HEK293 (cell line): ENCODE data around the gene HCAR3.

ENCODE experiments used
- CTCF ChIA-PET: fragments of 350-600 bp; formaldehyde crosslinking; extraction: SDS; loops from one replicate; lab custom pipeline; 2021; ENCODE audit warnings: antibody characterized with exemption; lab: Yijun Ruan, JAX
- POLR2A ChIA-PET: fragments of 300-600 bp; formaldehyde crosslinking; extraction: SDS; loops from one replicate; lab custom pipeline; 2020; ENCODE audit warnings: antibody characterized with exemption, inconsistent platforms; lab: Yijun Ruan, JAX
- H3K27ac ChIP-seq: fragments of 200-500 bp; sonication (Bioruptor generic); 2 replicates; pipeline ENCODE4 v1.5.1; 2014; ENCODE audit warnings: low read depth, low read length, control low read depth, inconsistent platforms; ENCODE audit errors: extremely low read depth
- H3K36me3 ChIP-seq, 2 experiments: fragments of 200-500 bp in 1 of 2; sonication (Bioruptor generic) in 1 of 2; 1 replicate in 1 of 2; 2 replicates in 1 of 2; pipeline ENCODE4 v1.5.1; 2014 to 2017; ENCODE audit warnings: inconsistent platforms in 2 of 2, low read length in 2 of 2; ENCODE audit not compliant: control insufficient read depth in 2 of 2, insufficient read depth in 1 of 2
- H3K4me1 ChIP-seq: fragments of 200-500 bp; sonication (Bioruptor generic); 2 replicates; pipeline ENCODE4 v1.5.1; 2014; ENCODE audit warnings: mild to moderate bottlenecking, low read length, inconsistent platforms; ENCODE audit not compliant: control insufficient read depth, insufficient read depth
- H3K4me3 ChIP-seq: 2 replicates; pipeline ENCODE4 v1.5.1; 2011; ENCODE audit warnings: low read depth, mild to moderate bottlenecking, control low read depth, low read length, moderate library complexity
- H3K9me3 ChIP-seq: fragments of 200-500 bp; sonication (Bioruptor generic); 2 replicates; pipeline ENCODE4 v1.5.1; 2014; ENCODE audit warnings: low read depth, low read length, inconsistent platforms; ENCODE audit not compliant: control insufficient read depth, insufficient read depth
- ZNF48 ChIP-seq: fragments of 450-650 bp; formaldehyde crosslinking; IDR thresholded peaks from 2 replicates; pipeline ENCODE4 v1.5.1; 2016; ENCODE audit warnings: missing biosample characterization, missing genetic modification characterization
- ZNF501 ChIP-seq: fragments of 450-650 bp; formaldehyde crosslinking; IDR thresholded peaks from 2 replicates; pipeline ENCODE4 v1.5.1; 2016; ENCODE audit warnings: missing biosample characterization, missing genetic modification characterization
- ZNF585B ChIP-seq: fragments of 450-650 bp; formaldehyde crosslinking; IDR thresholded peaks from 2 replicates; pipeline ENCODE4 v1.5.1; 2016; ENCODE audit warnings: missing biosample characterization, missing genetic modification characterization
- ZSCAN30 ChIP-seq: fragments of 450-650 bp; IDR thresholded peaks from 2 replicates; pipeline ENCODE4 v1.5.1; 2018; ENCODE audit warnings: missing biosample characterization, mild to moderate bottlenecking, missing genetic modification characterization, moderate library complexity
- TF ChIP-seq, protein P1 (sequence below): fragments of 450-650 bp; formaldehyde crosslinking; IDR thresholded peaks from 2 replicates; pipeline ENCODE4 v1.5.1; 2016; ENCODE audit warnings: missing biosample characterization, missing genetic modification characterization
- TF ChIP-seq, protein P2 (sequence below): fragments of 450-650 bp; formaldehyde crosslinking; IDR thresholded peaks from 2 replicates; pipeline ENCODE4 v1.5.1; 2016; ENCODE audit warnings: missing biosample characterization, missing genetic modification characterization
- TF ChIP-seq, protein P3 (sequence below): fragments of 450-650 bp; formaldehyde crosslinking; IDR thresholded peaks from 2 replicates; pipeline ENCODE4 v1.5.1; 2016; ENCODE audit warnings: missing biosample characterization, missing genetic modification characterization
- TF ChIP-seq, protein P4 (sequence below): fragments of 450-650 bp; IDR thresholded peaks from 2 replicates; pipeline ENCODE4 v1.5.1; 2018; ENCODE audit warnings: missing biosample characterization, missing genetic modification characterization

Gene HCAR3

DNA sequence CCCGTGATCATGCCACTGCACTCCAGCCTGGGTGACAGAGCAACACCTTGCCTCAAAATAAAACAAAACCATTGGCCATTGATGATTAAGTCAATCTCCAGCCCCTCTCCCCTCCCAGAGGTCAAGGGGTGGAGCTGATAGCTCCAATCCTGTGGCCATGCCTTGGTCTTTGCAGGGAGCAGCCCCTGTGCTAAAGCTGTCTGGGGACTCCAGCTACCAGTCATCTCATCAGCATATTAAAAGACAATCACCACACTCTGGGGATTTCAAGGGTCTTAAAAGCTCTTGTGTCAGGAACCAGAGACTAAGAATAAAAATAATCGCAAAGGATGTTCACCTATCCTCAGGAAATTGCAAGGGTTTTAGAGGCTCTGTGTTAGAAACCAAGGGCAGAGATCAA lies 44.1 kb downstream of the HCAR3 start:
- ChIA-PET POLR2A (no interaction called here), CTCF (no interaction called here)
- H3K4me1 ChIP-seq = no peaks in the 10 kb centered on the region
- H3K36me3 ChIP-seq = no peaks in the 10 kb centered on the region
- no peaks in the 10 kb centered on the region for H3K9me3 ChIP-seq
- H3K4me3 ChIP-seq = no peak overlapping the region
- TF ChIP-seq, protein P1, sequence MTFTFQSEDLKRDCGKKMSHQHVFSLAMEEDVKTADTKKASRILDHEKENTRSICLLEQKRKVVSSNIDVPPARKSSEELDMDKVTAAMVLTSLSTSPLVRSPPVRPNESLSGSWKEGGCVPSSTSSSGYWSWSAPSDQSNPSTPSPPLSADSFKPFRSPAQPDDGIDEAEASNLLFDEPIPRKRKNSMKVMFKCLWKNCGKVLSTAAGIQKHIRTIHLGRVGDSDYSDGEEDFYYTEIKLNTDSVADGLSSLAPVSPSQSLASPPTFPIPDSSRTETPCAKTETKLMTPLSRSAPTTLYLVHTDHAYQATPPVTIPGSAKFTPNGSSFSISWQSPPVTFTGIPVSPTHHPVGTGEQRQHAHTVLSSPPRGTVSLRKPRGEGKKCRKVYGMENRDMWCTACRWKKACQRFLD = no peak
- TF ChIP-seq ZNF585B (tag by site-specific recombination) (no peak), ZNF48 (tag by site-specific recombination) (no peak)
- no peak overlapping the region for H3K27ac ChIP-seq

DNA sequence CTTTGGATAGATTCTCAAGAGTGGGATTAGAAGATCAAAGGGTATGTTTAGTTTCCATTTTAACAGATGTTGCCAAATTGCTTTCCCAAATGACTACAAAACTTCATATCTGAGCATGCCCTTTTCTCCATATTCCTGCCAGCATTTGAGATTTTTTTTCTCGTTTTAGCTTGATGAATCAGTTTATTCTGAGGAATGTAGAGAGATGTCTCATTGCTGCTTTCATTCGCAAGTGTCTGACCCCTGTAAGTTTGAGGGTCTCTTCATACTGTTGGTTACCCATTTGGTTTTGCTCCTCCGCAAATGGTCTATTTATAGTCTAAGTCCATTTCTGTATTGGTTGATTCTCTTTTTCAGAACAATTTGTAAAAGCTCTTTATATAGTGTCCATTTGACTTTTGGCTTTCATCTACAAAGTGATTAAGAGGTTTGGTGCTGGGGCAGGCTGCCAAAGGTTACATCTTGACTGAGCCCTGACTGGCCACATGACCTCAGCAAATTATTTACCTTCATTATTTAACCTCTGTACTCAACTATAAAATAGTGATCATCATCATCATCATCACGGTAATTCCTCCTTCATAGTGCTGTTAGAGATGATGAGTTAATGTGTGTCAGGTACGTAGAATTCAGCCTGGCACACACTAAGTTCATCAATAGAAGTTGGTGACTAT lies 47.1 kb downstream of the HCAR3 start:
- H3K27ac ChIP-seq = no peak overlapping the region
- H3K4me3 ChIP-seq = no peak overlapping the region

DNA sequence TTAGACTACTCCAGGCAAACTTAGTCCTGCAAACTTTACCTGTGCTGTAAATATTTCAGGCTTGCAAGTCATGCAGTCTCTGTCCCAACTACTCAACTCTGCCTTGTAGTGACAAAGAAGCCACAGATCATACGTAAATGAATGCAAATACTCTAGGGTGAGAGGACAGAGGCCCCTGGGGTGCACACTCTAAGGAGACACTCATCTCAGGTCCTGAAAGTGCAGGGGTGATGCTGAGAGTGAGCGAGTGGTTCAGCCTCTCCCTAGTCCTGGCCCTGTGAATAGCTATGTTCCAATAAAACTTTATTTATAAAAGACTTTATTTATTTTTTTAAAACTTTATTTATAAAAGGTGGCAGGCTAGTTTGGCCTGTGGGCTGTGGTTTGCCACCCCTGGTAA lies 48.3 kb downstream of the HCAR3 start:
- H3K4me1 ChIP-seq = no peaks in the 10 kb centered on the region
- TF ChIP-seq, protein P2, sequence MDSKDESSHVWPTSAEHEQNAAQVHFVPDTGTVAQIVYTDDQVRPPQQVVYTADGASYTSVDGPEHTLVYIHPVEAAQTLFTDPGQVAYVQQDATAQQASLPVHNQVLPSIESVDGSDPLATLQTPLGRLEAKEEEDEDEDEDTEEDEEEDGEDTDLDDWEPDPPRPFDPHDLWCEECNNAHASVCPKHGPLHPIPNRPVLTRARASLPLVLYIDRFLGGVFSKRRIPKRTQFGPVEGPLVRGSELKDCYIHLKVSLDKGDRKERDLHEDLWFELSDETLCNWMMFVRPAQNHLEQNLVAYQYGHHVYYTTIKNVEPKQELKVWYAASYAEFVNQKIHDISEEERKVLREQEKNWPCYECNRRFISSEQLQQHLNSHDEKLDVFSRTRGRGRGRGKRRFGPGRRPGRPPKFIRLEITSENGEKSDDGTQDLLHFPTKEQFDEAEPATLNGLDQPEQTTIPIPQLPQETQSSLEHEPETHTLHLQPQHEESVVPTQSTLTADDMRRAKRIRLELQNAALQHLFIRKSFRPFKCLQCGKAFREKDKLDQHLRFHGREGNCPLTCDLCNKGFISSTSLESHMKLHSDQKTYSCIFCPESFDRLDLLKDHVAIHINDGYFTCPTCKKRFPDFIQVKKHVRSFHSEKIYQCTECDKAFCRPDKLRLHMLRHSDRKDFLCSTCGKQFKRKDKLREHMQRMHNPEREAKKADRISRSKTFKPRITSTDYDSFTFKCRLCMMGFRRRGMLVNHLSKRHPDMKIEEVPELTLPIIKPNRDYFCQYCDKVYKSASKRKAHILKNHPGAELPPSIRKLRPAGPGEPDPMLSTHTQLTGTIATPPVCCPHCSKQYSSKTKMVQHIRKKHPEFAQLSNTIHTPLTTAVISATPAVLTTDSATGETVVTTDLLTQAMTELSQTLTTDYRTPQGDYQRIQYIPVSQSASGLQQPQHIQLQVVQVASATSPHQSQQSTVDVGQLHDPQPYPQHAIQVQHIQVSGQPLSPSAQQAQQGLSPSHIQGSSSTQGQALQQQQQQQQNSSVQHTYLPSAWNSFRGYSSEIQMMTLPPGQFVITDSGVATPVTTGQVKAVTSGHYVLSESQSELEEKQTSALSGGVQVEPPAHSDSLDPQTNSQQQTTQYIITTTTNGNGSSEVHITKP = 0 out of 2 replicates have a peak, but pooled peaks have one; percentile 14
- TF ChIP-seq ZNF501 = no peak
- TF ChIP-seq, protein P3, sequence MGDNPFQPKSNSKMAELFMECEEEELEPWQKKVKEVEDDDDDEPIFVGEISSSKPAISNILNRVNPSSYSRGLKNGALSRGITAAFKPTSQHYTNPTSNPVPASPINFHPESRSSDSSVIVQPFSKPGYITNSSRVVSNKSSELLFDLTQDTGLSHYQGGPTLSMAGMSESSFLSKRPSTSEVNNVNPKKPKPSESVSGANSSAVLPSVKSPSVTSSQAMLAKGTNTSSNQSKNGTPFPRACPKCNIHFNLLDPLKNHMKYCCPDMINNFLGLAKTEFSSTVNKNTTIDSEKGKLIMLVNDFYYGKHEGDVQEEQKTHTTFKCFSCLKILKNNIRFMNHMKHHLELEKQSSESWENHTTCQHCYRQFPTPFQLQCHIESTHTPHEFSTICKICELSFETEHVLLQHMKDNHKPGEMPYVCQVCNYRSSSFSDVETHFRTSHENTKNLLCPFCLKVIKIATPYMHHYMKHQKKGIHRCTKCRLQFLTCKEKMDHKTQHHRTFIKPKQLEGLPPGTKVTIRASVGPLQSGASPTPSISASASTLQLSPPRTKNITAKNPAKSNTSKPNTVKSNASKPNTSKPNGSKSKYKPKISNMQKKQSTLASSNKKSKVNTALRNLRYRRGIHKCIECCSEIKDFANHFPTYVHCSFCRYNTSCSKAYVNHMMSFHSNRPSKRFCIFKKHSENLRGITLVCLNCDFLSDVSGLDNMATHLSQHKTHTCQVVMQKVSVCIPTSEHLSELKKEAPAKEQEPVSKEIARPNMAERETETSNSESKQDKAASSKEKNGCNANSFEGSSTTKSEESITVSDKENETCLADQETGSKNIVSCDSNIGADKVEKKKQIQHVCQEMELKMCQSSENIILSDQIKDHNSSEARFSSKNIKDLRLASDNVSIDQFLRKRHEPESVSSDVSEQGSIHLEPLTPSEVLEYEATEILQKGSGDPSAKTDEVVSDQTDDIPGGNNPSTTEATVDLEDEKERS = no peak
- no peaks in the 10 kb centered on the region for H3K36me3 ChIP-seq
- H3K4me3 ChIP-seq = no peak overlapping the region
- no peak overlapping the region for H3K27ac ChIP-seq
- ChIA-PET POLR2A (no interaction called here), CTCF (interaction anchor here (1.4 kb wide), 1 partner anchor 10 kb away, joined by 7 read pairs; no protein-coding TSS in a partner anchor)
- no peaks in the 10 kb centered on the region for H3K9me3 ChIP-seq

More for the DNA sequence above, 47.1 kb downstream of the HCAR3 start:
- TF ChIP-seq, protein P4, sequence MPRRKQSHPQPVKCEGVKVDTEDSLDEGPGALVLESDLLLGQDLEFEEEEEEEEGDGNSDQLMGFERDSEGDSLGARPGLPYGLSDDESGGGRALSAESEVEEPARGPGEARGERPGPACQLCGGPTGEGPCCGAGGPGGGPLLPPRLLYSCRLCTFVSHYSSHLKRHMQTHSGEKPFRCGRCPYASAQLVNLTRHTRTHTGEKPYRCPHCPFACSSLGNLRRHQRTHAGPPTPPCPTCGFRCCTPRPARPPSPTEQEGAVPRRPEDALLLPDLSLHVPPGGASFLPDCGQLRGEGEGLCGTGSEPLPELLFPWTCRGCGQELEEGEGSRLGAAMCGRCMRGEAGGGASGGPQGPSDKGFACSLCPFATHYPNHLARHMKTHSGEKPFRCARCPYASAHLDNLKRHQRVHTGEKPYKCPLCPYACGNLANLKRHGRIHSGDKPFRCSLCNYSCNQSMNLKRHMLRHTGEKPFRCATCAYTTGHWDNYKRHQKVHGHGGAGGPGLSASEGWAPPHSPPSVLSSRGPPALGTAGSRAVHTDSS = 0 out of 2 replicates have a peak, but pooled peaks have one; percentile 34
- TF ChIP-seq ZSCAN30 = no peak
- POLR2A ChIA-PET = no interaction called here
- Histone ChIP-seq H3K9me3 (no peaks in the 10 kb centered on the region), H3K4me1 (no peaks in the 10 kb centered on the region), H3K36me3 (no peaks in the 10 kb centered on the region)
- CTCF ChIA-PET = interaction anchor here (0.9 kb wide), 1 partner anchor 8 kb away, joined by 4 read pairs; no protein-coding TSS in a partner anchor
